Pancreas (tissue), 10 donors: Measurements from ENCODE around the gene CCSER1. TPM values are rescaled to one million over a fixed set of nuclear protein-coding genes. Genes with fewer than 3 reads are reported as not detected.

Experiments used
- ATAC-seq, 4 donors: fragments of 200-7000 bp; cut with Tn5 transposase; one replicate each; pipeline versions ENCODE4 v1.8.0 to v1.9.1; 2020; ENCODE audit warnings: mild to moderate bottlenecking in 4 of 4, moderate library complexity in 4 of 4
- DNase-seq, 6 donors: peaks; one replicate each; pipeline ENCODE4 v3.0.0-alpha.2; 2020
- FAIRE-seq: peaks from 2 replicates; lab custom pipeline; 2012; peaks lifted over from hg19 to GRCh38; lab: Jason Lieb, UNC
- H3K27ac ChIP-seq, 4 donors: fragments of 200-600 bp; sonication (generic); 1 replicate in 3 of 4; 2 replicates in 1 of 4; pipeline versions ENCODE4 v1.5.0 to v1.8.0; 2020
- H3K27me3 ChIP-seq, 4 donors: fragments of 200-600 bp; one replicate each; pipeline ENCODE4 v1.8.0; 2021
- H3K36me3 ChIP-seq, 3 donors: fragments of 200-600 bp; sonication (generic) in 1 of 3; one replicate each; pipeline versions ENCODE4 v1.5.0 to v1.8.0; 2020 to 2021
- H3K4me1 ChIP-seq, 3 donors: fragments of 200-600 bp; one replicate each; pipeline ENCODE4 v1.8.0; 2021
- H3K4me3 ChIP-seq, 4 donors: fragments of 200-600 bp; sonication (generic) in 2 of 4; one replicate each; pipeline versions ENCODE4 v1.5.0 to v1.8.0; 2020 to 2021
- H3K9me3 ChIP-seq, 4 donors: fragments of 200-600 bp; one replicate each; pipeline ENCODE4 v1.8.0; 2021
- WGBS, 2 donors: extraction: QIAGEN DNeasy Blood & Tissue Kit; methylation state at CpG; one replicate each; pipeline ENCODE4 v1.1.7; 2013; 5-methylcytosine and 5-hydroxymethylcytosine counted together
- intact Hi-C, 3 donors: fragments of 100-400 bp; cut with DNase I; formaldehyde crosslinking; loops; one replicate each; pipeline versions ENCODE4 v1.11.1 to v1.14.2; 2022
- polyA plus RNA-seq, 2 donors: library from polyadenylated mRNA; stranded (reverse); fragments of 200-250 nt; gene quantifications; one replicate each; pipeline ENCODE4 v1.2.3, GENCODE V29; 2013
- total RNA-seq, 6 donors: library from RNA; stranded (reverse); fragmentation: NEBNext Ultra II Directional in 4 of 6; extraction: Animal tissue kit (Norgen Biotek cat#: 25700) in 4 of 6; gene quantifications; one replicate each; pipeline versions ENCODE4 v1.2.1 to v1.2.4, GENCODE V29; 2021 to 2023
- TF ChIP-seq, protein P1 (sequence below), 4 donors: fragments of 200-600 bp; sonication (generic) in 3 of 4; IDR thresholded peaks; one replicate each; pipeline versions ENCODE4 v1.5.0 to v1.8.0; 2021; ENCODE audit warnings: antibody characterized with exemption in 4 of 4
- donor health status: healthy with polysubstance abuse.
- donor health status: DM: no; HTN: no; CAD: no; lungs with moderate emphysema.
- donor health status: DM: no; HTN: no; CAD: no.
- donor health status: control.
- donor health status: control.
- donor health status: Bipolar disorder and iron deficiency.
- donor health status: DM: yes; HTN: yes; CAD: no.
- donor health status: DM: no; HTN: no; CAD: no.
- donor health status: DM: no; HTN: no; CAD: no.
- donor health status: DM: yes; HTN: yes; CAD: no.

The CCSER1 gene
- total and polyA plus RNA-seq, 8 donors: 0.99 to 12.7 (median 5.1) TPM

DNA sequence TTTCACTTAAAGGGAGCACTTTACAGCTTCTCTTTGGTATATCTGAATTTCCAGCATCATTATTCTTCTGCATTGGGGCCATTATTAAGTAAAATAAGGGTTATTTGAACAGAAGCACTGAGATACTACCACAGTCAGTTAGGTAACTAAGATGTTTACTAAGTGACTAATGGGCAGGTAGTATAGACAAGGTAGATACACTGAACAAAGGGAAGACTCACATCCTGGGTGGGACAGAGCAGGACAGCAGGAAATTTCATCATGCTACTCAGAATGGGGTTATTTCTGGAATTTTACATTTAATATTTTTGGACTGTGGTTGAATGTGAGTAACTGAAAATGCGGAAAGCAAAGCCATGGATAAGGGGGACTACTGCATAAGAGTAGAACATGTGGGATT, 316.0 kb downstream of the CCSER1 start:
- ATAC-seq (no peak), DNase-seq (no peak), FAIRE-seq (no peak)
- Histone ChIP-seq H3K36me3 (no peaks in the 10 kb centered on the region), H3K4me1 (no peaks in the 10 kb centered on the region), H3K9me3 (no peaks in the 10 kb centered on the region), H3K27me3 (no peaks in the 10 kb centered on the region), H3K27ac (no peak overlapping the region), H3K4me3 (no peak overlapping the region)
- TF ChIP-seq, protein P1, sequence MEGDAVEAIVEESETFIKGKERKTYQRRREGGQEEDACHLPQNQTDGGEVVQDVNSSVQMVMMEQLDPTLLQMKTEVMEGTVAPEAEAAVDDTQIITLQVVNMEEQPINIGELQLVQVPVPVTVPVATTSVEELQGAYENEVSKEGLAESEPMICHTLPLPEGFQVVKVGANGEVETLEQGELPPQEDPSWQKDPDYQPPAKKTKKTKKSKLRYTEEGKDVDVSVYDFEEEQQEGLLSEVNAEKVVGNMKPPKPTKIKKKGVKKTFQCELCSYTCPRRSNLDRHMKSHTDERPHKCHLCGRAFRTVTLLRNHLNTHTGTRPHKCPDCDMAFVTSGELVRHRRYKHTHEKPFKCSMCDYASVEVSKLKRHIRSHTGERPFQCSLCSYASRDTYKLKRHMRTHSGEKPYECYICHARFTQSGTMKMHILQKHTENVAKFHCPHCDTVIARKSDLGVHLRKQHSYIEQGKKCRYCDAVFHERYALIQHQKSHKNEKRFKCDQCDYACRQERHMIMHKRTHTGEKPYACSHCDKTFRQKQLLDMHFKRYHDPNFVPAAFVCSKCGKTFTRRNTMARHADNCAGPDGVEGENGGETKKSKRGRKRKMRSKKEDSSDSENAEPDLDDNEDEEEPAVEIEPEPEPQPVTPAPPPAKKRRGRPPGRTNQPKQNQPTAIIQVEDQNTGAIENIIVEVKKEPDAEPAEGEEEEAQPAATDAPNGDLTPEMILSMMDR (IDR thresholded peaks at IDR 0.05): no peak
- intact Hi-C loops: no loop called here
- WGBS, 2 donors: 100% methylated on average over 1 of the region's 1 CpG

- FAIRE-seq (no peak), DNase-seq (no peak), ATAC-seq (no peak)
- no peaks in the 10 kb centered on the region for H3K27me3 ChIP-seq
- TF ChIP-seq, protein P1 (IDR thresholded peaks at IDR 0.05): no peak
- H3K4me1 ChIP-seq: no peaks in the 10 kb centered on the region
- H3K9me3 ChIP-seq: no peaks in the 10 kb centered on the region
- intact Hi-C loops: no loop called here
- WGBS, 2 donors: 88 to 89% methylated on average over 2 of the region's 2 CpGs
- no peak overlapping the region for H3K27ac ChIP-seq
- H3K36me3 ChIP-seq: no peaks in the 10 kb centered on the region
- no peak overlapping the region for H3K4me3 ChIP-seq
Measured at GRCh38 chr4:90444904-90445303, 317.7 kb downstream of the CCSER1 start.

DNA sequence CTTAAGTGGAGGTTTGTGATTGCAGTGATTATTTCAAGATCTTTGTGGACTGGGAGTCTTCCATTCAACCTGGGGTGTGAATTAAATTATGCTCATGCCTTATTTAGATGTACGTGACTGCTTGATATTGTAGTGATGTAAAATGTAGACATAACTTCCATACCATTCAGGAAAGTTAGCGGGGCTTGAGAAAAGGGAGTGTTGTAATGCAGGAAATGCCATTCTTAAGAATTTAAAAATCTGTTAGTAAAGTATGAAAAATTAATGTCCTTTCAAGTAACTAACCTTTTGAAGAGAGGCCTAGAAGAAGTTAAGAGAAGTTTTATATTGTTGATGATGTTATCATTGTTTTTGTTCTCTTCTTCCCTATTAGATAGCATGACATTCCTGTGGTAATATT, 318.2 kb downstream of the CCSER1 start:
- H3K27ac ChIP-seq: no peak overlapping the region
- no peaks in the 10 kb centered on the region for H3K9me3 ChIP-seq
- ATAC-seq (no peak), DNase-seq (no peak), FAIRE-seq (no peak)
- intact Hi-C loops: no loop called here
- TF ChIP-seq, protein P1 (IDR thresholded peaks at IDR 0.05): no peak
- 80 to 83% methylated on average over 2 of the region's 2 CpGs for WGBS, 2 donors
- no peaks in the 10 kb centered on the region for H3K27me3 ChIP-seq
- no peaks in the 10 kb centered on the region for H3K36me3 ChIP-seq
- H3K4me1 ChIP-seq: no peaks in the 10 kb centered on the region
- no peak overlapping the region for H3K4me3 ChIP-seq

DNA sequence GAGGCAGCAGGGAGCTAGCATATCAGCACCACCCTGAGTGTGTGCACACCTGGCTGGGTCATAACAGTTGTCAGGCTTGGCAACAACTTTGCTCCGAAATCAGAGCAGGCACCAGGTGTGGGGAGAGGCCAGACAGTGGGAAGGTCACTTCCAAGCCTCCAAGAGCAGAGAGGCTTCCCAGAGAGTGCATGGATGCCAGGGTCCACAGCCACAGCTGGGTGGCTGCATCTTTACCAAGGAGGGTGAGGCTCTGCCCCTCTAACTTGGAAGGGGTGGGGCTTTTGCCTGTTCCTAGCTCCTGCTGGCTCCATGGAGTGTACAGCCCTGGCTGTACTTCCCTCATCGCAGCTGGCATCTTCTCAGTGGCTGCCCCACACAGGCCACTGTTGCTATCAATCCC, 322.4 kb downstream of the CCSER1 start:
- WGBS, 2 donors: 86 to 88% methylated on average over 2 of the region's 2 CpGs

GRCh38 chr4:90456891-90457290, 329.7 kb downstream of the CCSER1 start:
- Histone ChIP-seq H3K4me3 (no peak overlapping the region), H3K36me3 (no peaks in the 10 kb centered on the region), H3K27me3 (no peaks in the 10 kb centered on the region), H3K4me1 (no peaks in the 10 kb centered on the region), H3K9me3 (no peaks in the 10 kb centered on the region), H3K27ac (no peak overlapping the region)
- 94 to 98% methylated on average over 11 of the region's 11 CpGs for WGBS, 2 donors
- intact Hi-C loops: no loop called here
- FAIRE-seq (no peak), ATAC-seq (no peak), DNase-seq (peak in 1 of 6 donors; percentile 59)
- TF ChIP-seq, protein P1 (IDR thresholded peaks at IDR 0.05): no peak

More for the DNA sequence above, 322.4 kb downstream of the CCSER1 start:
- Histone ChIP-seq H3K36me3 (no peaks in the 10 kb centered on the region), H3K9me3 (no peaks in the 10 kb centered on the region), H3K4me1 (no peaks in the 10 kb centered on the region), H3K4me3 (no peak overlapping the region), H3K27ac (no peak overlapping the region), H3K27me3 (no peaks in the 10 kb centered on the region)
- FAIRE-seq (no peak), ATAC-seq (no peak), DNase-seq (no peak)
- TF ChIP-seq, protein P1 (IDR thresholded peaks at IDR 0.05): no peak
- intact Hi-C loops: no loop called here
